Nephron (organoid): Measurements from ENCODE around the gene ZNF480.
"Not testable (repeated sequence)": the region's sequence is repeated elsewhere in the genome, so short reads cannot be mapped to it uniquely, and the experiment has no call there.

Source experiments
- H3K27ac Mint-ChIP-seq, 3 experiments: 2 replicates each; pipeline ENCODE4 v1.8.0; 2020; ENCODE audit warnings: mixed read lengths in 3 of 3, mild to moderate bottlenecking in 2 of 3, moderate library complexity in 1 of 3
- H3K27me3 Mint-ChIP-seq: 2 replicates; pipeline ENCODE4 v1.8.0; 2021; ENCODE audit warnings: low read depth, mild to moderate bottlenecking, moderate library complexity, mixed read lengths
- H3K36me3 Mint-ChIP-seq: 2 replicates; pipeline ENCODE4 v1.8.0; 2020; ENCODE audit warnings: low read depth, mixed read lengths
- H3K4me1 Mint-ChIP-seq: 2 replicates; pipeline ENCODE4 v1.8.0; 2020; ENCODE audit warnings: mixed read lengths
- H3K4me3 Mint-ChIP-seq, 3 experiments: 2 replicates each; pipeline ENCODE4 v1.8.0; 2020; ENCODE audit warnings: mild to moderate bottlenecking in 3 of 3, mixed read lengths in 3 of 3, moderate library complexity in 2 of 3
- H3K9me3 Mint-ChIP-seq: 2 replicates; pipeline ENCODE4 v1.8.0; 2020; ENCODE audit warnings: mixed read lengths
- CTCF ChIP-seq, 3 experiments: fragments of 200-600 bp; sonication (generic); IDR thresholded peaks; one replicate each; pipeline ENCODE4 v1.5.0; 2021; ENCODE audit warnings: antibody characterized with exemption in 3 of 3; ENCODE audit not compliant: unreplicated experiment in 3 of 3

ZNF480 gene

GRCh38 chr19:52296773-52297600, at the start of gene ZNF480:
Gene ZNF480 (plus strand): TSS chr19:52297169. CDS start chr19:52300413, 3,244 bp downstream.
- Mint-ChIP-seq H3K4me1 (peaks cover 10% of the 10 kb centered on the region), H3K4me3 (peak within 1 kb of the TSS; percentile 89 to 91 (median 90)), H3K27ac (peak within 1 kb of the TSS; percentile 79 to 89 (median 88)), H3K27me3 (no peaks in the 10 kb centered on the region), H3K36me3 (peaks cover 81% of the 10 kb centered on the region), H3K9me3 (peaks cover 40% of the 10 kb centered on the region)
- no peak for TF ChIP-seq CTCF (IDR thresholded peaks at IDR 0.05; ENCODE audit: unreplicated experiment in 3 of 3)

DNA sequence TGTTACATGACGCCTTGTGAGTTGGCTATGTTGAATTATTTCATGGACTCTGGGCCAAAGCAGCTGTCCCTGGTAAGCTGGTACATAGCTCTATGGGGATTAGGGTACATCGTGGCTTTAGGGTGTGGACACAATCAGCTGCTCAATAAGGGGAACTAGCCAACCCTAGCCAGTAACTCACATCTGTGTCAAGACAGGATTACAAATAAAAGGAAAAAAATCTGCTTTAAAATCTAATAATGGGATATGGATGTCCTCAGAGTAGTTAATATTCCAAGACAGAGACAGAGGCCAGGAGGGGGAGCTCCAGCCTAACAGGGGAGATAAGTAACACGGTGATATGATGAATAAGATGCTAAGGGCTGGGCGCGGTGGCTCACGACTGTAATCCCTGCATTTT, 48.7 kb upstream of the ZNF480 start:
- peak; percentile 27 to 35 (median 32) for TF ChIP-seq CTCF (IDR thresholded peaks at IDR 0.05; ENCODE audit: unreplicated experiment in 3 of 3)
- H3K4me3 Mint-ChIP-seq: peak overlapping the region in 1 of 3 experiments; percentile 22
- peaks cover 6% of the 10 kb centered on the region for H3K36me3 Mint-ChIP-seq
- no peak overlapping the region for H3K27ac Mint-ChIP-seq
- no peaks in the 10 kb centered on the region for H3K27me3 Mint-ChIP-seq
- peaks cover 11% of the 10 kb centered on the region for H3K4me1 Mint-ChIP-seq
- H3K9me3 Mint-ChIP-seq: no peaks in the 10 kb centered on the region

DNA sequence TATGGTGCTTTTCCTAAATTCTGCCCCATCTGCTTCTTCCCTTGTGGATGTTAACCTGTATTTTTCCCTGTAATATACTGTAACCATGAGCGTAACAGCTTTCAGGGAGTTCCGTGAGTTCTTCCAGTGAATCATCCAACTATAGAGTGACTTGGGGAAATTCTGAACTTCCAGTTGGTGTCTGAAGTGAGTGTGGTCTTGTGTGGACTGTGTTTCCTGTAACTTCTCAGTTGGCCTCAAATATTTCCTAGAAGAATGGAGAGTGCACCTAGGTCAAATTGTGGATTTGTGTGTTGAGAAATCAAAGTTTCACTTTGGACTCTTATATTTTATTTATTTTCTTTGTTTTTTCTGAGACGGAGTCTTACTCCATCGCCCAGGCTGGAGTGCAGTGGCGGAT, 38.5 kb upstream of the ZNF480 start:
- H3K36me3 Mint-ChIP-seq: no peaks in the 10 kb centered on the region
- no peak for TF ChIP-seq CTCF (IDR thresholded peaks at IDR 0.05; ENCODE audit: unreplicated experiment in 3 of 3)
- H3K27me3 Mint-ChIP-seq: peaks cover 4% of the 10 kb centered on the region
- no peak overlapping the region for H3K27ac Mint-ChIP-seq
- no peak overlapping the region for H3K4me3 Mint-ChIP-seq
- H3K4me1 Mint-ChIP-seq: no peaks in the 10 kb centered on the region
- peaks cover 4% of the 10 kb centered on the region for H3K9me3 Mint-ChIP-seq

DNA sequence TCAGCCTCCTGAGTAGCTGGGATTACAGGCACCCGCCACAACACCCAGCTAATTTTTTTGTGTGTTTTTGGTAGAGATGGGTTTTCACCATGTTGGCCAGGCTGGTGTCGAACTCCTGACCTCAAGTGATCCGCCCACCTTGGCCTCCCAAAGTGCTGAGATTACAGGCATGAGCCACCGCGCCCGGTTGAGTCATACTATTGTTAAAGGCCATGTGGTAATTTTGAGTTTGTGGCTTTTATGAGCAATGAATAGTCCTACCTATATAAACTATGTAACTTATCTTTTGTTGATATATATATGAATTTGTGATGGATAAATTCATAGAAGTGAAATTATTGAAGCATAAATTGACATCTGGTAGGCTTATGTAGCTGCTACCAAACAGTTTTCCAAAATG, 31.4 kb upstream of the ZNF480 start:
- H3K4me3 Mint-ChIP-seq, H3K27me3 Mint-ChIP-seq, H3K27ac Mint-ChIP-seq, H3K9me3 Mint-ChIP-seq, H3K4me1 Mint-ChIP-seq: not testable (repeated sequence)
- peaks cover 10% of the 10 kb centered on the region for H3K36me3 Mint-ChIP-seq

DNA sequence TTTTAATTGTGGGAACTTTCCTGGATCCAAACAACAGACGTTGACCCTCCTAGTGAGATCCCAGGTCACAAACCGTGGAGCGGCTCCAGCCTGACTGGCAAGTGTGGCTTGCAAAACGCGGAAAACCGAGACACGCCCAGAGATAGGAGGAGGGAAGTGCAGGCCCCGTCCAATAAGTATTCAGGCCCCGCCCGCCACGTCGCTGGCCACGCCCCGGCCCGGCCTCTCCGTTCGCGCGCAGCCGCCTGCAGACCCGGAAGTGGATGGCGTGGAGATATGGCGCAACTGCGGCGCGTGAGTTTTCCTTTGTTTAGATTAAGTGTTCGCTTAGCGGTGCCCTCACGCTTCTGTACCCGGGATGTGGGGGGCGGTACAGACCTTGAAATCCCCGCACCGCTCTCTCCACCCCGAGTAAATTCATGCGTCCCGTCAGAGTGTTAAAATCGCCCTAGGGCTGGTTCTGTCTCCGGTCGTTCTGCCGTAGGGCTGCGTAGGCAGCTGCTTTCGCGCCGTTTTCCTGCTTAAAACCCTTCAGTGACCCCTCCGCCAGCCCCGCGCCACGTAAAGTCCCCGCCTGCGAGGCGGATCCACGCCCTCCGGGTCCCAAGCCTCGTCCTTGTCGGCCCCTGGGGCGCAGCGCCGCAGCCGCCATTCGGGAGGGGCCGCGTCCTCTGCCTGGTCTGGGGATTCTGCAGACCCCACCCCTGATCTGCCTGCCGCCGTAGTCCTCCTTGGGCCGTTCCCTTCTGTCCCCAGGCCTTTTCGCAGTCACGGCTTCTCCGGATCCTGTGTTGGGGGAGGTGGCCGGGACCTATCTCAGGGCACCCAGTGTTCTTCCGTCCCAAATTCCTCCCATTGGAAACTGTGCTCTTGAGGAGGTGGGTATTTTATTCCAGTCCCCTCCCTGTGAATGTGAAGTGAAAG, 27.4 kb upstream of the ZNF480 start, which contains the start of gene ZNF766:
Gene ZNF766 (plus strand): TSS at position 250 of the 924 bp plus-strand sequence. CDS start 27 bp downstream, at position 277.
- peaks cover 22% of the 10 kb centered on the region for H3K4me1 Mint-ChIP-seq
- H3K27me3 Mint-ChIP-seq: no peaks in the 10 kb centered on the region
- TF ChIP-seq CTCF (IDR thresholded peaks at IDR 0.05; ENCODE audit: unreplicated experiment in 3 of 3): no peak
- H3K4me3 Mint-ChIP-seq: peak within 1 kb of the TSS; percentile 95 to 97 (median 96)
- peak within 1 kb of the TSS; percentile 80 to 98 (median 97) for H3K27ac Mint-ChIP-seq
- H3K36me3 Mint-ChIP-seq: peaks cover 49% of the 10 kb centered on the region
- H3K9me3 Mint-ChIP-seq: peaks cover 33% of the 10 kb centered on the region

- H3K4me3 Mint-ChIP-seq: peak overlapping the region; percentile 95 to 97 (median 96)
- peaks cover 39% of the 10 kb centered on the region for H3K9me3 Mint-ChIP-seq
Observed at GRCh38 chr19:52270266-52270885, 26.6 kb upstream of the ZNF480 start.

More at GRCh38 chr19:52270266-52270885, 26.6 kb upstream of the ZNF480 start:
- TF ChIP-seq CTCF (IDR thresholded peaks at IDR 0.05; ENCODE audit: unreplicated experiment in 3 of 3): no peak
- Mint-ChIP-seq H3K27ac (peak overlapping the region; percentile 80 to 98 (median 97)), H3K36me3 (peaks cover 56% of the 10 kb centered on the region), H3K27me3 (no peaks in the 10 kb centered on the region), H3K4me1 (peaks cover 22% of the 10 kb centered on the region)
